IgD-negative memory B cell (primary cell): ENCODE results near the gene STRIP1. TPM values are rescaled to one million over a fixed set of nuclear protein-coding genes. Genes with fewer than 3 reads are reported as not detected.

ENCODE experiments used
- H3K27ac Mint-ChIP-seq, 3 donors: one replicate each; pipeline ENCODE4 v1.8.0; 2020 to 2022; ENCODE audit warnings: mild to moderate bottlenecking in 3 of 3, mixed read lengths in 3 of 3, moderate library complexity in 1 of 3
- H3K27me3 Mint-ChIP-seq: one replicate; pipeline ENCODE4 v1.8.0; 2021; ENCODE audit warnings: mixed read lengths
- H3K36me3 Mint-ChIP-seq: one replicate; pipeline ENCODE4 v1.8.0; 2020; ENCODE audit warnings: mild to moderate bottlenecking, mixed read lengths
- H3K4me1 Mint-ChIP-seq, 3 donors: one replicate each; pipeline ENCODE4 v1.8.0; 2020 to 2022; ENCODE audit warnings: mixed read lengths in 3 of 3, mild to moderate bottlenecking in 1 of 3
- H3K4me3 Mint-ChIP-seq, 4 donors: one replicate each; pipeline ENCODE4 v1.8.0; 2020 to 2022; ENCODE audit warnings: mild to moderate bottlenecking in 4 of 4, mixed read lengths in 4 of 4, moderate library complexity in 3 of 4
- H3K9me3 Mint-ChIP-seq, 3 donors: one replicate each; pipeline ENCODE4 v1.8.0; 2020 to 2021; ENCODE audit warnings: mixed read lengths in 3 of 3, mild to moderate bottlenecking in 1 of 3
- polyA plus RNA-seq: library from polyadenylated mRNA; unstranded; fragments of 300-500 nt; fragmentation: Illumina TruSeq; gene quantifications from one replicate; pipeline ENCODE4 v1.2.3, GENCODE V29; 2021

The STRIP1 gene
- polyA plus RNA-seq, 1 donor from 2014 or later = 22.5 TPM

DNA sequence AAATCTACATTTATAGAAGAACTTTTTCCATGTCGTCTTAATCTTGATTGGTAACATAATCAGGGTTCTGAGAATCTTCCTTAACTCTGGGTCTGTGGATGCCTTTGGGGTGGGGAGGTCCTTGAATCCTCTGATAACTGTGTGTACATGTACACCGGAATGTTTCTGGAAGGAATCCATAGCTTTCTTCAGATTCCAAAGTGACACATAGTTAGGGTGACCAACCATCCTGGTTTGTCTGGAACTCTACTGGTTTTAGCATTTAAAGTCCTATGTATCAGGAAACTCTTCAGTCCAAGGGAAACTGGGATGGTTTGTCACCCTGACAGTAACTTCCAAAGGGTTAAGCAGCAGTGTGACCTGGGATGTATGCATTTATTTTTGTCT lies 16.8 kb downstream of the STRIP1 start:
- no peaks in the 10 kb centered on the region for H3K9me3 Mint-ChIP-seq
- no peaks in the 10 kb centered on the region for H3K27me3 Mint-ChIP-seq
- peaks cover 6% of the 10 kb centered on the region for H3K36me3 Mint-ChIP-seq
- no peak overlapping the region for H3K27ac Mint-ChIP-seq
- no peak overlapping the region for H3K4me3 Mint-ChIP-seq
- H3K4me1 Mint-ChIP-seq = peaks cover 0 to 2% (median 0%) of the 10 kb centered on the region in 3 donors

DNA sequence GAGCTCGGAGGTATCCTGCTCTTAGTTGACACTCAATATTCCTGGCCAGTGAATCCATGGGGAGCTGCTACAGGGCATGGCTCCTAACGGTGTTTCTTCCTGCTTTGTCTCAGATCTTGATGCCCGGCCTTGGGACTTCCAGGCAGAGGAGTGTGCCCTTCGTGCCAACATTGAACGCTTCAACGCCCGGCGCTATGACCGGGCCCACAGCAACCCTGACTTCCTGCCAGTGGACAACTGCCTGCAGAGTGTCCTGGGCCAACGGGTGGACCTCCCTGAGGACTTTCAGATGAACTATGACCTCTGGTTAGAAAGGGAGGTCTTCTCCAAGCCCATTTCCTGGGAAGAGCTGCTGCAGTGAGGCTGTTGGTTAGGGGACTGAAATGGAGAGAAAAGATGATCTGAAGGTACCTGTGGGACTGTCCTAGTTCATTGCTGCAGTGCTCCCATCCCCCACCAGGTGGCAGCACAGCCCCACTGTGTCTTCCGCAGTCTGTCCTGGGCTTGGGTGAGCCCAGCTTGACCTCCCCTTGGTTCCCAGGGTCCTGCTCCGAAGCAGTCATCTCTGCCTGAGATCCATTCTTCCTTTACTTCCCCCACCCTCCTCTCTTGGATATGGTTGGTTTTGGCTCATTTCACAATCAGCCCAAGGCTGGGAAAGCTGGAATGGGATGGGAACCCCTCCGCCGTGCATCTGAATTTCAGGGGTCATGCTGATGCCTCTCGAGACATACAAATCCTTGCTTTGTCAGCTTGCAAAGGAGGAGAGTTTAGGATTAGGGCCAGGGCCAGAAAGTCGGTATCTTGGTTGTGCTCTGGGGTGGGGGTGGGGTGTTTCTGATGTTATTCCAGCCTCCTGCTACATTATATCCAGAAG lies 19.4 kb downstream of the STRIP1 start:
- no peak overlapping the region for H3K4me3 Mint-ChIP-seq
- H3K9me3 Mint-ChIP-seq = no peaks in the 10 kb centered on the region
- no peaks in the 10 kb centered on the region for H3K27me3 Mint-ChIP-seq
- H3K4me1 Mint-ChIP-seq = peaks cover 0 to 2% (median 0%) of the 10 kb centered on the region in 3 donors
- H3K36me3 Mint-ChIP-seq = peaks cover 6% of the 10 kb centered on the region
- no peak overlapping the region for H3K27ac Mint-ChIP-seq

DNA sequence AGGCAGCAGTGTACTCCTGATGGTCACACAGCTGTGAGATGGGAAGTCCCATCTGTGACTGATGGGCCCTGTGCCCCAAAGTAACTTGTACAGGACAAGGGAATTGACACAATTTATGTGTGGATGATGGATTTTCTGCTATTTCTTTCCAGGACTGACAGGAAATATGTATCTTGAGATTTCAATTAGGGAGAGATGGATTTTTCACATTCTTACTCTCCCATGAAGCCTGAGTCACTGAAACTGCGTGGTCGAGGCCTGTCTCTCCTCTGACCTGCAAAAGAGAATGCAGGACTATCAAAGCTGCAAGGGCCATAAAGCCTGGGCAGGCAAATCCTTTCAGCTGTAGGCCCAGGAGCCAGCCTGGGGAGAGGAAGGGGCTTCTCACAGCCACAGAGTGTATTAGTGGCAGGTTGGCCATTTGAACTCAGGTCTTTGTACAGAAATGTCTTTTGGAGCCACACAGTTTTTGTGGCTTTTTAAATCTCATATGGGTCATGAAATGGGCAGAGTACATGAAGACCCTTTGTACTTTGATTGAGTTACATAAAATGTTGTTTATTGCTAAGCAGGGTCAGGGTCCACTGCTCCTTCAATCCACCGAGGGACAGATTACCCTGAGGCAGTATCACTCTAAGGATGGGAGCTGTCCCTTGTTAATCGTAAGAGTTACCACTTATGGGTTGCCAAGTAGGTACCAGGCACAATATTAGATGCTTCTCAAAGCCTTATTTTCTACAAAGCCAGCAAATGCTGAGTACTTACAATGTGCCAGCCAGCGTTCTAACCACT lies 21.3 kb downstream of the STRIP1 start:
- H3K27me3 Mint-ChIP-seq = no peaks in the 10 kb centered on the region
- H3K4me3 Mint-ChIP-seq = no peak overlapping the region
- H3K36me3 Mint-ChIP-seq = peaks cover 8% of the 10 kb centered on the region
- peaks cover 0 to 4% (median 0%) of the 10 kb centered on the region in 3 donors for H3K4me1 Mint-ChIP-seq
- no peak overlapping the region for H3K27ac Mint-ChIP-seq
- H3K9me3 Mint-ChIP-seq = no peaks in the 10 kb centered on the region

DNA sequence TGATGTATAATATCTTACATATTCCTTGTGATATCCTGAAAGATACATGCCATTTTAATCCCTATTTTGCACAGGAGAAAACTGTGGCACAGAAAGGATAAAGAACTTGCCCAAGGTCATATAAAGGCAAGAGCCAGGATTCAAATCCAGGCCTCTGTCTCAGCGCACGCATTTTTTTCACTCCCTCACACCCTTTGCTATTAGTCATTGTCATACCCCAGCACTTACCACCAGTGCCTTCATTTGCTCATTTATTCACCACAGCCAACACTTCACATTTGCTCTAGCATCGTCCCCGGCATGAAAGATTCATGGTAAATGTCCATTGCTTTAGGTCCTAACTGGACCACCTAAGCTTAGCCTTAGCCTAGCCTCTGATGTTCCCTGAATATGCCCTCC lies 21.9 kb downstream of the STRIP1 start:
- no peak overlapping the region for H3K4me3 Mint-ChIP-seq
- H3K4me1 Mint-ChIP-seq = peaks cover 0 to 4% (median 0%) of the 10 kb centered on the region in 3 donors
- H3K27me3 Mint-ChIP-seq = no peaks in the 10 kb centered on the region
- no peaks in the 10 kb centered on the region for H3K9me3 Mint-ChIP-seq
- peaks cover 8% of the 10 kb centered on the region for H3K36me3 Mint-ChIP-seq
- no peak overlapping the region for H3K27ac Mint-ChIP-seq

DNA sequence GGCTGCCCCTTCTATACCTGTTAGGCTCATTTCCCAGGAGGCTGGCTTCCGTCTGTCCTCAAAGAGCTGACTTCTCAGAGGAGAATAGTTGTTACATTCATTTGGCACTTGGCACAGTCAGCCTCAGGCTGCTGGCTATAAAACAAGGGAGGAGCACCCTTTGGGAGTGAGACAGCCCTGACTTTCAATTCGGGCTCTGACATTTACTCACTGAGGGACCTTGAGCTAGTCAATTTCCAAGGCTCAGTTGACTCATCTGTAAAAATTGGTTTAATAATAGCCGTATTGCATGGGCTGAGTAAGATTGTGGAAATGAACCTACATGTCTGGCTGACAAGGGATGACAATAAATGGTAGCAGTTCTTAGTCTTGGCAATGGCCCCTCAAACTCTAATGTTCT lies 22.4 kb downstream of the STRIP1 start:
- Mint-ChIP-seq H3K4me3 (no peak overlapping the region), H3K9me3 (no peaks in the 10 kb centered on the region), H3K27me3 (no peaks in the 10 kb centered on the region), H3K27ac (no peak overlapping the region), H3K4me1 (peaks cover 0 to 4% (median 0%) of the 10 kb centered on the region in 3 donors), H3K36me3 (peaks cover 6% of the 10 kb centered on the region)

DNA sequence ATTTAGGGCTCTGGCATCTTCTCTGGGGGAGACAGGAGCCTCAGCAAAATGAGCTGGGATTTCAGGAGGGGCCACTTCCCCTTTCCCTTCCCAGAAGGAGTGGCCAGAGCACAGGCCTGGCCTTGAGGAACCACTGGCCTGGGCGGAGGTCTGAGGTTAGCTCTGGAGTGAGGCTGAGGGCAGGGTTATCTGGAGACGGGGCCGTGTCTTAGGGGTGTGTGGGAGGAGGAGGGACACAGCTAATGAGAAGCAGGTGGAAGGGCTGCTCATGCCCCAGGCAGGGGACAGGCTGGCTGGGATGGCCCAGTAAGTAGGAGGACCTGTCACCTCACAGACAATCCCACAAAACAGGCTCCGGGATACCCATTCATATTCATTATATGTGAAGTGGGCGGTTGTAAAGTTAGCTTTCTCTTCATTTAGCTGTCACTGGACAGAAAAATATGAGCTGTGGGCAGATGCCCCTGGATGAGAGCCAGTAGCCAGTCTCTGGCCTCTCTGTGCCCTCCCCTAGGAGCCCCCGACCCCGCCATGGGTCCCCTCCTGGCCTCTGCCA lies 23.6 kb downstream of the STRIP1 start:
- H3K4me3 Mint-ChIP-seq = no peak overlapping the region
- no peaks in the 10 kb centered on the region for H3K9me3 Mint-ChIP-seq
- H3K27me3 Mint-ChIP-seq = no peaks in the 10 kb centered on the region
- H3K27ac Mint-ChIP-seq = no peak overlapping the region
- peaks cover 3% of the 10 kb centered on the region for H3K36me3 Mint-ChIP-seq
- peaks cover 0 to 4% (median 0%) of the 10 kb centered on the region in 3 donors for H3K4me1 Mint-ChIP-seq

GRCh38 chr1:110058591-110058990 lies 24.2 kb downstream of the STRIP1 start:
- peaks cover 2% of the 10 kb centered on the region for H3K36me3 Mint-ChIP-seq

DNA sequence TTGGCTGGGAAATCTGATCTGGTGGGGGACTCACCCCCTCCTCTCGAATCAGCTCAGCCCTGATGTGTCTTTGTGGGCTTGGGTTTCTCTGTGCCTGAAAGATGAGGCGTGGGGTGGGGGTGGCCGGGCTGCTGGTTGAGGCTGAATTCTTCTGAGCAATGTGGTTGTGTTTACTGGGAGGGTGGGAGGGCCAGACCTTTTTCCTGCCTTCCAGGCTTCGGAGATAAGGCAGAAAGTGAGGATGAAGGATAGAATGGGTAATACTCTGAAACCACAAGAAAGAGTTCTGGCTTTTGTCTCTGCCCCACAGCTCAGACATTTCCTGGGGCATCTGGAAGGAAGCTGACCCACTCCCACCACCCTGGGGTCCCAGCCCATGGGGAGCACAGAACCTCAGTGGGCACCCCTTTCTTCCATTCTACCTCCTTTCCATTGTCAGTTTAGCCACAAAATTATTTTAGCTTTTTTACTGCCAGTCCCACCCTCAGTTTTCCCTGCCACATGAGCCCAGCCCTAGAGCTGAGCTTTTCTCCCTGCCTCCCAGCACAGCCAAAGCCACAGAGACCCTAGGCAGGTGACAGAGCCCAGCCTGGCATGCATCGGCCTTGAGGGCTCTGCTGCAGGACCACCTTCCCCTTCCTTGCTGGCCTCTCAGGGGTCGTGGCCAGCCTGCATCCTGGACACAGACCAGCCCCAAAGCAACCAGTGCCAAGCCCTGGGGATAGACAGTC lies 24.9 kb downstream of the STRIP1 start:
- Mint-ChIP-seq H3K36me3 (peaks cover 2% of the 10 kb centered on the region), H3K9me3 (no peaks in the 10 kb centered on the region), H3K27ac (peak overlapping the region in 1 of 3 donors; percentile 74), H3K4me1 (peaks cover 0 to 1% (median 0%) of the 10 kb centered on the region in 3 donors), H3K4me3 (no peak overlapping the region), H3K27me3 (peaks cover 1% of the 10 kb centered on the region)

More at GRCh38 chr1:110058591-110058990, 24.2 kb downstream of the STRIP1 start:
- no peak overlapping the region for H3K27ac Mint-ChIP-seq
- peaks cover 0 to 4% (median 0%) of the 10 kb centered on the region in 3 donors for H3K4me1 Mint-ChIP-seq
- H3K4me3 Mint-ChIP-seq = no peak overlapping the region
- no peaks in the 10 kb centered on the region for H3K9me3 Mint-ChIP-seq
- peaks cover 1% of the 10 kb centered on the region for H3K27me3 Mint-ChIP-seq

DNA sequence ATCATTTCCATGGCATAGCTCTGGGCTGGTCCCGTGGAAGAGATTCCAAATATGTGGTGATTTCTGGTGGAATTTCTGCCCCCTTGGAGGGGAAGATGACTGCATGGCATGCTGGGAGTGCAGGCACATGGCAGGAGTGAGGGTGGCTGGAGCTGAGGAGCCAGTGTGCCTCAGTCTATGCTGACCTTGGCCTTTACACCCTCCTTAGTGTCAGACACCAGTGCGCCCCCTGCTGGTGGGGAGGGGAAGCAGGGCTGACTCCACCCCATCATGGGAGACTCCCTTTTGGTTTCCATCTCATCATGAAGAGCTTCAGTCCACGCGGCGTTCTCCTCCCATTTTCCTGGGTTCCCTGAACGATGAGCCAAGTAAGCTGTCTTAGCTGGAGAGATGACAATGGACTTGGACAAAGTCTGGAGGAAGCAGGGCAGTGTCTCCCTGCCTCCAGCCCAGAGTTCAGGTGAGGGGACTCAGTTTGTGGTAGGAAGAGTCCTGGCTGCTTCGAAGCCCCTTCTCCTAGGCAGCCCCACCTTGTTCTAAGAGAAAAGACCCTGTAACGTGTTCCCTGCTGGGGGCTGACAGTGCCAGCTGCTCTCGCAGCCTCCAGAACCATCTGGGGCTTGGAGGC lies 25.7 kb downstream of the STRIP1 start:
- no peak overlapping the region for H3K4me3 Mint-ChIP-seq
- H3K9me3 Mint-ChIP-seq = no peaks in the 10 kb centered on the region
- peaks cover 0 to 1% (median 0%) of the 10 kb centered on the region in 3 donors for H3K4me1 Mint-ChIP-seq
- H3K27ac Mint-ChIP-seq = peak overlapping the region in 1 of 3 donors; percentile 74
- peaks cover 1% of the 10 kb centered on the region for H3K27me3 Mint-ChIP-seq
- H3K36me3 Mint-ChIP-seq = peaks cover 2% of the 10 kb centered on the region

- H3K27ac Mint-ChIP-seq = no peak overlapping the region
- no peak overlapping the region for H3K4me3 Mint-ChIP-seq
- H3K9me3 Mint-ChIP-seq = no peaks in the 10 kb centered on the region
- peaks cover 2% of the 10 kb centered on the region for H3K36me3 Mint-ChIP-seq
- H3K4me1 Mint-ChIP-seq = peaks cover 0 to 1% (median 0%) of the 10 kb centered on the region in 3 donors
- peaks cover 1% of the 10 kb centered on the region for H3K27me3 Mint-ChIP-seq
These were observed 26.2 kb downstream of the STRIP1 start for GRCh38 chr1:110060662-110061060.

- Mint-ChIP-seq H3K27ac (peak overlapping the region in 1 of 3 donors; percentile 1), H3K27me3 (peaks cover 1% of the 10 kb centered on the region), H3K9me3 (no peaks in the 10 kb centered on the region), H3K4me1 (peaks cover 0 to 1% (median 0%) of the 10 kb centered on the region in 3 donors), H3K4me3 (no peak overlapping the region), H3K36me3 (peaks cover 2% of the 10 kb centered on the region)
These were observed 26.9 kb downstream of the STRIP1 start for GRCh38 chr1:110061341-110061740.

- H3K9me3 Mint-ChIP-seq = no peaks in the 10 kb centered on the region
- H3K4me1 Mint-ChIP-seq = peaks cover 0 to 1% (median 0%) of the 10 kb centered on the region in 3 donors
- no peak overlapping the region for H3K4me3 Mint-ChIP-seq
- H3K36me3 Mint-ChIP-seq = peaks cover 2% of the 10 kb centered on the region
- no peak overlapping the region for H3K27ac Mint-ChIP-seq
- peaks cover 12% of the 10 kb centered on the region for H3K27me3 Mint-ChIP-seq
These were observed 28.2 kb downstream of the STRIP1 start for GRCh38 chr1:110062612-110063011.

GRCh38 chr1:110063781-110064180 lies 29.4 kb downstream of the STRIP1 start:
- peaks cover 0 to 3% (median 0%) of the 10 kb centered on the region in 3 donors for H3K9me3 Mint-ChIP-seq
- peaks cover 5 to 7% (median 5%) of the 10 kb centered on the region in 3 donors for H3K4me1 Mint-ChIP-seq
- H3K27me3 Mint-ChIP-seq = peaks cover 19% of the 10 kb centered on the region
- H3K27ac Mint-ChIP-seq = no peak overlapping the region
- H3K4me3 Mint-ChIP-seq = no peak overlapping the region
- H3K36me3 Mint-ChIP-seq = peaks cover 2% of the 10 kb centered on the region
